Muscle layer of duodenum (tissue), 2 donors: ENCODE measurements around the gene RNF126.

Experiments used
- H3K27ac ChIP-seq: one replicate; pipeline ENCODE4 v1.7.0; 2013; ENCODE audit warnings: mild to moderate bottlenecking, low read length
- H3K27me3 ChIP-seq: one replicate; pipeline ENCODE4 v1.7.0; 2013; ENCODE audit warnings: low read depth, mild to moderate bottlenecking, control low read depth, low read length
- H3K36me3 ChIP-seq, 2 donors: one replicate each; pipeline ENCODE4 v1.7.0; 2013; ENCODE audit warnings: low read length in 2 of 2, control low read depth in 1 of 2, mild to moderate bottlenecking in 1 of 2; ENCODE audit not compliant: insufficient read depth in 2 of 2, control insufficient read depth in 1 of 2
- H3K4me1 ChIP-seq, 2 donors: one replicate each; pipeline ENCODE4 v1.7.0; 2013; ENCODE audit warnings: low read length in 2 of 2, mild to moderate bottlenecking in 2 of 2, control low read depth in 1 of 2, moderate library complexity in 1 of 2; ENCODE audit not compliant: insufficient read depth in 2 of 2, control insufficient read depth in 1 of 2
- H3K4me3 ChIP-seq, 2 donors: one replicate each; pipeline ENCODE4 v1.7.0; 2013; ENCODE audit warnings: low read length in 2 of 2, low read depth in 1 of 2, mild to moderate bottlenecking in 1 of 2
- H3K9me3 ChIP-seq, 2 donors: one replicate each; pipeline ENCODE4 v1.7.0; 2013; ENCODE audit warnings: low read length in 2 of 2, control low read depth in 1 of 2, mild to moderate bottlenecking in 1 of 2; ENCODE audit not compliant: control insufficient read depth in 1 of 2
- donor health status: healthy.

Gene RNF126

DNA sequence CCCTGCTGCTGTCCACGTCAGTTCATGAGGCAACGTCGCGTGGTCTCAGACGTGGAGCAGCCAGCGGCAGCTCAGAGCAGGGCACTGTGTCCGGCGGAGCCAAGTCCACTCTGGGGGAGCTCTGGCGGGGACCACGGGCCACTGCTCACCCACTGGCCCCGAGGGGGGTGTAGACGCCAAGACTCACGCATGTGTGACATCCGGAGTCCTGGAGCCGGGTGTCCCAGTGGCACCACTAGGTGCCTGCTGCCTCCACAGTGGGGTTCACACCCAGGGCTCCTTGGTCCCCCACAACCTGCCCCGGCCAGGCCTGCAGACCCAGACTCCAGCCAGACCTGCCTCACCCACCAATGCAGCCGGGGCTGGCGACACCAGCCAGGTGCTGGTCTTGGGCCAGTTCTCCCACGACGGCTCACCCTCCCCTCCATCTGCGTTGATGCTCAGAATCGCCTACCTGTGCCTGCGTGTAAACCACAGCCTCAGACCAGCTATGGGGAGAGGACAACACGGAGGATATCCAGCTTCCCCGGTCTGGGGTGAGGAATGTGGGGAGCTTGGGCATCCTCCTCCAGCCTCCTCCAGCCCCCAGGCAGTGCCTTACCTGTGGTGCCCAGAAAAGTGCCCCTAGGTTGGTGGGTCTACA, 19.8 kb upstream of the RNF126 start:
- Histone ChIP-seq H3K36me3 (peaks cover 0 to 6% of the 10 kb centered on the region in 2 donors), H3K27me3 (no peaks in the 10 kb centered on the region), H3K4me3 (no peak overlapping the region), H3K27ac (no peak overlapping the region), H3K4me1 (peaks cover 0 to 13% of the 10 kb centered on the region in 2 donors), H3K9me3 (no peaks in the 10 kb centered on the region)

DNA sequence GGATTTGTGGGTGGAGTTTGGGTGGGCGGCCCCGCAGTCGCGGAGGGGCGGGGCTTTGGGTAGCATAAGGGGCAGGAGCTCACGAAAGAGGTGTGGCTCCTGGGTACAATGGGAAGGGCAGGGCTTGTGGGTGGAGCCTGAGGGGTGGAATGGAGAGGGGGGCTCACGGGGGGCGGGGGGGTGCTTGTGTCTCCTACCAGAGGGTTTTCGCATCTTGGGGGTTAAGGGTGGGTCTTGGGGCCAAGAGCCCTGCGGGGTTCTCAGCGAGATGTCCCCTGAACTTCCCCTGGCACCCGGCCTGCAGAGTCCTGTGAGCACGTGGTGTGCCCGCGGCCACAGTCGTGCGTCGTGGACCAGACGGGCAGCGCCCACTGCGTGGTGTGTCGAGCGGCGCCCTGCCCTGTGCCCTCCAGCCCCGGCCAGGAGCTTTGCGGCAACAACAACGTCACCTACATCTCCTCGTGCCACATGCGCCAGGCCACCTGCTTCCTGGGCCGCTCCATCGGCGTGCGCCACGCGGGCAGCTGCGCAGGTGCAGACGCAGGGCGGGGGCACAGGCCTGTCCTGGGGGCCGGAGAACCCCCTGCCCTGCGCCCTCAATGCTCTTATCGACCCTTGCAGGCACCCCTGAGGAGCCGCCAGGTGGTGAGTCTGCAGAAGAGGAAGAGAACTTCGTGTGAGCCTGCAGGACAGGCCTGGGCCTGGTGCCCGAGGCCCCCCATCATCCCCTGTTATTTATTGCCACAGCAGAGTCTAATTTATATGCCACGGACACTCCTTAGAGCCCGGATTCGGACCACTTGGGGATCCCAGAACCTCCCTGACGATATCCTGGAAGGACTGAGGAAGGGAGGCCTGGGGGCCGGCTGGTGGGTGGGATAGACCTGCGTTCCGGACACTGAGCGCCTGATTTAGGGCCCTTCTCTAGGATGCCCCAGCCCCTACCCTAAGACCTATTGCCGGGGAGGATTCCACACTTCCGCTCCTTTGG, 18.3 kb upstream of the RNF126 start:
- Histone ChIP-seq H3K9me3 (no peaks in the 10 kb centered on the region), H3K4me3 (peak overlapping the region in 1 of 2 donors; percentile 50), H3K36me3 (peaks cover 0 to 6% of the 10 kb centered on the region in 2 donors), H3K4me1 (peaks cover 0 to 16% of the 10 kb centered on the region in 2 donors), H3K27me3 (no peaks in the 10 kb centered on the region), H3K27ac (peak overlapping the region; percentile 83)

DNA sequence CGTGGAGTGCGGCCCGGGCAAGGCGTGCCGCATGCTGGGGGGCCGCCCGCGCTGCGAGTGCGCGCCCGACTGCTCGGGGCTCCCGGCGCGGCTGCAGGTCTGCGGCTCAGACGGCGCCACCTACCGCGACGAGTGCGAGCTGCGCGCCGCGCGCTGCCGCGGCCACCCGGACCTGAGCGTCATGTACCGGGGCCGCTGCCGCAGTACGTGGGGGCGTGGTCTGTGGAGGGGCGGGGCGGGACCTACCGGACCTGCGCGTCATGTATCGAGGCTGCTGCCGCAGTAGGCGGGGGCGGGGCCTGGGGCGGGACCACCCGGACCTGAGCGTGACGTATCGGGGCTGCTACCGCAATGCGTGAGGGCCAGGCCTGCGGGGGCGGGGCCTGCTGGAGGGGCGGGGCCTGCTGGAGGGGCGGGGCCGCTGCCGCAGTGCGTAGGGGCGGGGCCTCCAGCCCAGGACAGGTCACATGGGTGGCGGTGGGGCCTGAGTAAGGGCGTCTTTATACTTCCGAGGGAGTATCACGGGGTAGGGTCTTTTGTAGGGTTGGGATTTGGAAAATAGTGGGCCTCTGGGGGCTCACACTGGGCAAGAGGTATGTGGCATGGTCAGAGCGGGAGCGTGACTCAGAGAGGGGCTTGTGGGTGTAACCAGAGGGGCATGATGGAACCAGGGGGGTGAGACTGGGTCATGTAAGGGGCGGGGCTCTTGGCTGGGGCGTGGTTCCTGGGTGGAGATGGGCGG, 17.4 kb upstream of the RNF126 start:
- H3K4me3 ChIP-seq: peak overlapping the region; percentile 26 to 61
- H3K4me1 ChIP-seq: peaks cover 0 to 21% of the 10 kb centered on the region in 2 donors
- peak overlapping the region; percentile 83 for H3K27ac ChIP-seq
- no peaks in the 10 kb centered on the region for H3K27me3 ChIP-seq
- peaks cover 0 to 6% of the 10 kb centered on the region in 2 donors for H3K36me3 ChIP-seq
- no peaks in the 10 kb centered on the region for H3K9me3 ChIP-seq

DNA sequence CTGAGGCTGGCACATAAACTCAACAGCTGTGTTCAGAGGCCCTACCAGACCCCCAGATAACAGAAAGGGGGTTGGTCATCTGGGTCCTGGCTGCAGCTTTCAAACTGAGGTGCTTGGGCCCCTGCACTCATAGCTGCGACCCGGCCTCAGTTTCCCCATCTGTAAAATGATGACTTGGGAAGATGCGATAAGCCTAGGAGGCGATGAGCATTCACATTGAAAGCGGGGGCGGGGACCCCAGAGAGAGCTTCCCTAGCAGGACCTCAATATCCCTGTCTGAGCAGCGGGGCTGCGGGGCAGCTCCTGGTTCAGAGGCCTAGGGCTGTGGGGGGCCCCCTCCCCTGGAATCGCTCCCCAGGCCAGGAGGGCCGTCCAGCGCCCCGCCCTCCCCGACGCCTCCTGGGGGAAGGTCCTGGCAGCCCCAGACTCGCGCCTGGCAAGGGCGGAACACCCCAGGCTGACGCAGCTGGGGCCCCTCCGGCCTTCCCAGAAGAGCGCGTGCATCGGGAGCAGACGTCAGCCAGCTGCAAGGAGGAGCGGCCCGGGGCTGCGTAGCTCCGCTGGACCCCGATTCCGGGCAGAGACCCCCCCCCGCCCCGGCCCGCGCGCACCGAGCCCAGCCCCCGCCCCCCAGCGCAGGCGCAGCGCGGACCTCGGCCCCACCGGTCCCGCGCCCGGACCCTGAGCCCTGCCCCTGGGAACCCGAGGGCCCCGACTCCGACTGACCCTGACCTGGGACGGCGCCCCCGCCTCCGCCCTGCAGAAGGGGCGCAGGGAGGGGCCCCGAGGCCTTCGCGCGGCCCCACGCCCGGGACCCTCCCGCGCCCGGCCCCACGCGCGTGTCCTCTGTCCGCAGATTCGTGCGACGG, 16.6 kb upstream of the RNF126 start:
- Histone ChIP-seq H3K4me3 (peak overlapping the region; percentile 37 to 61), H3K9me3 (no peaks in the 10 kb centered on the region), H3K27me3 (no peaks in the 10 kb centered on the region), H3K27ac (peak overlapping the region; percentile 60), H3K4me1 (peaks cover 0 to 27% of the 10 kb centered on the region in 2 donors), H3K36me3 (peaks cover 0 to 6% of the 10 kb centered on the region in 2 donors)

DNA sequence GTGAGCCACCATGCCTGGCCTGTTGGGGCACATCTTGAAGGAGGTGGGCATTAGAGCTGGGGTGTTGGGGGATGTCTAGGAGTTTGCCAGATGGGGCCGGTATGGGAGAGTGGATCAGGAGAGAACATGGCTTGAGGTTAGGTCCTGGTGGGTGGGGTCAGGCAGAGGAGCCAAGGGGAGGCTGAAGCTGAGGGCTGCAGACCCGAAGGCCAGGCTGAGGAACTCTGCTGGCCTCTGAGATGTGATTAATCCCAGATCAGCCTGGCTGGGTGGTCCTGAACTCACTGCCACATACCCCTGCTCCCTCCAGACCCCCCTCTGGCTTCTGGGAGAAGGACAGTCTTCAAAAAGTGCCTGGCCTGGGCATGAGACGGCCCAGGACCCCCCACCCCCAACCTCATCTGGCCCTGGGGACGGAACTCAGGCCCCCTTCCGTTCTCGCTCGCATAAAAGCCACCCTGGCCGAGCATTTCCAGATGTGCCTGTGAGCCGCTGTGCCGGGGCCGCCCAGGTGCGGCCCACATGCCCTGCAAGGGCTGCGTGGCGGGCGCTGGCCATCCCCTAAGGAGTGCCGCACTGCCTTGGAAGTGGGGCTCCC, 15.9 kb upstream of the RNF126 start:
- Histone ChIP-seq H3K36me3 (peaks cover 0 to 6% of the 10 kb centered on the region in 2 donors), H3K27me3 (no peaks in the 10 kb centered on the region), H3K4me1 (peaks cover 0 to 27% of the 10 kb centered on the region in 2 donors), H3K9me3 (no peaks in the 10 kb centered on the region), H3K27ac (peak overlapping the region; percentile 60), H3K4me3 (peak overlapping the region; percentile 37 to 61)

DNA sequence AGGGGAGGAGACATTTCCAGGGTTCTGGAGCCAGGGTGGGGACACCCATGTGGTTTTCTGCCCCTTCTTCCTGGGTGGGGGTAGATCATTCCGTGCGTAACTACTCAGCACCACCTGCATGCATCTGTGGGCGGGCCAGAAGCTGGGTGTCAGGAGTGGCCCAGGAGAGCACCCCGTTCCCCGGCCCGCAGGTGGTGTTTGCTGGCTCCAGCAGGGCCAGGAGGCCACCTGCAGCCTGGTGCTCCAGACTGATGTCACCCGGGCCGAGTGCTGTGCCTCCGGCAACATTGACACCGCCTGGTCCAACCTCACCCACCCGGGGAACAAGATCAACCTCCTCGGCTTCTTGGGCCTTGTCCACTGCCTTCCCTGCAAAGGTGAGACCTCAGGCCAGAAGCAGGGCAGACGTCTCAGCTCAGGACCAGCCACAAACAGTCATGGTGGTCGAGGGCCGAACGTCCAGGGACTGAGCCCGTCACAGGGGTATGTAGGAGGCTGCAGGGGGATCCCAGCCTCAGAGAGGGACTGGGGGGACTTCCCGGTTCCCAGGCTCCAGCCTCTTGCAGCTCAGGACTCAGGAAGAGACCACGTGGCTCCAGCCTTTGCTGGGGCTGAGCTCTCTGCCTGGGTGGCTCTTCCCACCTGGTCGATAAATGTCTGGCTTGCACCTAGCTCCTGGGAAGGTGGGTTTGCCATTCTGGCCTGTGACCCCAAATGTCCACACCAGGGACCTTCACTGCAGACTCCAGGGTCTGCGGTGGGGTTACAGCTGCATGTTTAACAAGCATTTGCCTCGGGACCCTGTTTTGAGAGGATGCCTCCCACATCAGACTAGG, 14.8 kb upstream of the RNF126 start:
- no peaks in the 10 kb centered on the region for H3K9me3 ChIP-seq
- peaks cover 0 to 27% of the 10 kb centered on the region in 2 donors for H3K4me1 ChIP-seq
- peak overlapping the region; percentile 63 for H3K27ac ChIP-seq
- peak overlapping the region; percentile 42 to 67 for H3K4me3 ChIP-seq
- H3K36me3 ChIP-seq: peaks cover 0 to 6% of the 10 kb centered on the region in 2 donors
- H3K27me3 ChIP-seq: no peaks in the 10 kb centered on the region

DNA sequence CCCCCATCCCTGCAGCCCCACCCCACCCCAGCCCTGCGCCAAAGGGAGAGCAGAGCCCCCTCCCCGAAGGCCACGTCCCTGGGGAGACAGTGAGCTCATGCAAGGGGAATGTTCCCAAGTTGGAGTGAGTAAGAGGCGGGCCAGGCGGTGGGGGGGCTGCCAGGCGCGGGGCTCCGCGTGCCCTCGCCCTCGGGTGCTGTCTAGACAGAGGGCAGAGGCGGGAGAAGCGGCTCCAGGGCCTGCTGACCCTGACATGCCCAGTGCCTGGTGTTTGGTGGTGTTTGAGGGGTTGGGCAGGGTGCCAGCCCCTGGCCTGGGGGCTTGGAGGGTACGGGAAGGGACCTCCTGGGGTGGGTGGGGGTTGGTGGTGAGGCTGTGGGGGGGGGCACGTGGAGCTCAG, 14.2 kb upstream of the RNF126 start:
- Histone ChIP-seq H3K4me3 (peak overlapping the region; percentile 67 to 70), H3K9me3 (no peaks in the 10 kb centered on the region), H3K36me3 (peaks cover 0 to 6% of the 10 kb centered on the region in 2 donors), H3K4me1 (peaks cover 0 to 27% of the 10 kb centered on the region in 2 donors), H3K27me3 (no peaks in the 10 kb centered on the region), H3K27ac (peak overlapping the region; percentile 91)

DNA sequence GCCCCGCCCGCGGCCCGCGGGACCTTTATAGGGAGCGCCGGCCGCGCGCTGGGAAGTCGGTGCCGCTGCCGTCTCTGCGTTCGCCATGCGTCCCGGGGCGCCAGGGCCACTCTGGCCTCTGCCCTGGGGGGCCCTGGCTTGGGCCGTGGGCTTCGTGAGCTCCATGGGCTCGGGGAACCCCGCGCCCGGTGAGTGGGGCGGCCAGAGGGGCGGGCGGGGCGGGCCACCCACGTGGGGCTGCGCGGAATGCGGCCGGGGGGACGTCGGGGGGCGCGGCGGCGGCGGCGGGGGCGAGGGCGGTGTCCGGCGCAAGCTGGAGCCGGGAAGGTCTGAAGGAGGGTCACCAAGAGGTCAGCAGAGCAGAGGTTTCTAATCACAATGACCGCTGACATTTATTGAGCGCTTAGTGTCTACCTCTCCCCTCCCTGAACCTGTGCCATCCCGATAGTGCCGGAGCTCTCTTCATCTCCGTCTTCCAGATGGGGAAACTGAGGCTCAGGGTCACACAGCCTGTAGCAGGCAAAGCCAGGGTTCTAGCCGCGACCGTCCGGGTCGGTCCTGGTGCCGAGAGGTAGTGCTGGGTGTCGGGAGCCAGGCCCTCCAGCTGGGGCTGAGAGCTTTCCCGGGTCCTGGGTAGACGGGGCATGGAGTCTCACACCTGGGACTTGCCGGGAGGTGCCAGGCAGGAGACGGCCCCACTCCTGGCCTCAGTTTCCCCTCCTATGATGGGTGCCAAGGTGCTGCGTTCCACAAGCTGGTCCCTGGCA, 13.5 kb upstream of the RNF126 start, which contains the start of gene FSTL3:
TSS of gene FSTL3 (plus strand) at position 54 of the 767 bp plus-strand sequence. CDS start at position 86, 32 bp downstream.
- Histone ChIP-seq H3K27ac (peak within 1 kb of the TSS; percentile 91), H3K4me3 (peak within 1 kb of the TSS; percentile 67 to 70), H3K9me3 (no peaks in the 10 kb centered on the region), H3K27me3 (no peaks in the 10 kb centered on the region), H3K4me1 (peaks cover 0 to 27% of the 10 kb centered on the region in 2 donors), H3K36me3 (no peaks in the 10 kb centered on the region)

DNA sequence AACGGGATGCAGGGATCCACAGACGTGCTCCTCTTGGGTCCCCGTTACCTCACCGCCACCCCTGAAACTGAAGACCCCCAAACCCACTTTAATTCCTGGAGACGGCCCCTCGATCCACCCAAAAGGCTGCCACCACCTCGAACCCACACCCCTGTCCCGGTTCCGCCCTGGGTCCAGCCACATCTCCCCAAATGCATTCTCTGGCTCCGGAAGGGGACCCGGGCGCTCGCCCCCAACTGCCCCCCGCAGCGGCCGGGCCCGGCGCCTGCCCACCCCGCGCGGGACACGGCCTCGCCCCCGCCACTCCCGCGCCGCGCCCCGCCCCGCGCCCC, 13.0 kb upstream of the RNF126 start:
- H3K27me3 ChIP-seq: no peaks in the 10 kb centered on the region
- peaks cover 0 to 27% of the 10 kb centered on the region in 2 donors for H3K4me1 ChIP-seq
- H3K36me3 ChIP-seq: no peaks in the 10 kb centered on the region
- H3K9me3 ChIP-seq: no peaks in the 10 kb centered on the region
- peak overlapping the region; percentile 2 for H3K27ac ChIP-seq
- peak overlapping the region in 1 of 2 donors; percentile 67 for H3K4me3 ChIP-seq
